ENCODE measurements around the gene MED28.
"Not testable (repeated sequence)": the region's sequence is repeated elsewhere in the genome, so short reads cannot be mapped to it uniquely, and the experiment has no call there.

The MED28 gene

GRCh38 chr4:17618926-17619325 is 4.5 kb downstream of the MED28 start:
- no peak for DNase-seq (ENCODE audit: low read depth)

GRCh38 chr4:17619416-17620105 is 5.1 kb downstream of the MED28 start:
- DNase-seq (ENCODE audit: low read depth): no peak

GRCh38 chr4:17623451-17624001 is 9.1 kb downstream of the MED28 start:
- DNase-seq (ENCODE audit: low read depth): no peak

- no peak for DNase-seq (ENCODE audit: low read depth)
Measured at GRCh38 chr4:17624821-17625220, 10.4 kb downstream of the MED28 start.

- no peak for DNase-seq (ENCODE audit: low read depth)
Measured at GRCh38 chr4:17630228-17630627, 15.8 kb downstream of the MED28 start.

GRCh38 chr4:17633600-17633999 is 19.2 kb downstream of the MED28 start:
- no peak for DNase-seq (ENCODE audit: low read depth)

GRCh38 chr4:17635056-17635455 is 20.6 kb downstream of the MED28 start:
- no peak for DNase-seq (ENCODE audit: low read depth)

GRCh38 chr4:17636341-17636695 is 21.9 kb downstream of the MED28 start:
- DNase-seq (ENCODE audit: low read depth): no peak

GRCh38 chr4:17636696-17637622 is 22.5 kb downstream of the MED28 start:
- DNase-seq (ENCODE audit: low read depth): peak; percentile 49

GRCh38 chr4:17639136-17639535 is 24.7 kb downstream of the MED28 start:
- DNase-seq (ENCODE audit: low read depth): no peak

- no peak for DNase-seq (ENCODE audit: low read depth)
Measured at GRCh38 chr4:17642398-17642783, 27.9 kb downstream of the MED28 start.

GRCh38 chr4:17646693-17647092 is 32.3 kb downstream of the MED28 start:
- DNase-seq (ENCODE audit: low read depth): no peak

- no peak for DNase-seq (ENCODE audit: low read depth)
Measured at GRCh38 chr4:17647176-17647806, 32.9 kb downstream of the MED28 start.

- DNase-seq (ENCODE audit: low read depth): no peak
Measured at GRCh38 chr4:17647927-17648326, 33.5 kb downstream of the MED28 start.

- DNase-seq (ENCODE audit: low read depth): no peak
Measured at GRCh38 chr4:17650406-17650805, 36.0 kb downstream of the MED28 start.

GRCh38 chr4:17654701-17655100 is 40.3 kb downstream of the MED28 start:
- no peak for DNase-seq (ENCODE audit: low read depth)

GRCh38 chr4:17657090-17657489 is 42.6 kb downstream of the MED28 start:
- DNase-seq (ENCODE audit: low read depth): no peak

- no peak for DNase-seq (ENCODE audit: low read depth)
Measured at GRCh38 chr4:17657849-17658248, 43.4 kb downstream of the MED28 start.

GRCh38 chr4:17659196-17659595 is 44.8 kb downstream of the MED28 start:
- not testable (repeated sequence) for DNase-seq (ENCODE audit: low read depth)

- no peak for DNase-seq (ENCODE audit: low read depth)
Measured at GRCh38 chr4:17662694-17663093, 48.3 kb downstream of the MED28 start.

- no peak for DNase-seq (ENCODE audit: low read depth)
Measured at GRCh38 chr4:17664755-17665154, 50.3 kb downstream of the MED28 start.

- no peak for DNase-seq (ENCODE audit: low read depth)
Measured at GRCh38 chr4:17665346-17665745, 50.9 kb downstream of the MED28 start.

GRCh38 chr4:17665852-17666251 is 51.4 kb downstream of the MED28 start:
- DNase-seq (ENCODE audit: low read depth): no peak

Data from activated T-helper 9 cell treated with anti-CD3 and anti-CD28 coated beads, Interleukin-2, amount 50 U/mL, for 16 hours (primary cell).